ENCODE measurements around the gene BCAN. TPM values are rescaled to one million over a fixed set of nuclear protein-coding genes. Genes with fewer than 3 reads are reported as not detected.

BCAN gene
- total RNA-seq, 1 experiment from 2014 or later, result not detected

- no peaks in the 10 kb centered on the region for H3K9me2 ChIP-seq (ENCODE audit: insufficient read depth)
- H3F3A ChIP-seq (ENCODE audit: insufficient read depth, low read depth), result peaks cover 14% of the 10 kb centered on the region
- H3K4me3 ChIP-seq, result no peak overlapping the region
- no peak overlapping the region for H3K27ac ChIP-seq
- peaks cover 25% of the 10 kb centered on the region for H3K4me1 ChIP-seq (replicated peaks; ENCODE audit: insufficient read depth)
- H2AFZ ChIP-seq, result no peak overlapping the region
- ChIA-PET POLR2A (ENCODE audit: unreplicated experiment) (interaction anchor here (0.6 to 0.8 kb wide), 2 partner anchors 46 to 48 kb away, joined by 3 to 9 read pairs; partner anchors contain the start of gene METTL25B), CTCF (interaction anchor here (0.6 to 0.7 kb wide), 2 partner anchors 41 to 55 kb away, joined by 3 read pairs; no protein-coding TSS in a partner anchor)
- H3K36me3 ChIP-seq (ENCODE audit: low read depth), result no peaks in the 10 kb centered on the region
- TF ChIP-seq EZH2 (IDR thresholded peaks at IDR 0.05; ENCODE audit: low read depth), result no peak
- TF ChIP-seq CTCF (conservative IDR thresholded peaks at IDR 0.05), result no peak
- intact Hi-C loops (cut with micrococcal nuclease; ENCODE audit: unreplicated experiment), result no loop called here
- H3K4me2 ChIP-seq, result no peak overlapping the region
- H3K79me2 ChIP-seq (ENCODE audit: low read depth), result no peaks in the 10 kb centered on the region
- H4K20me1 ChIP-seq (ENCODE audit: insufficient read depth), result no peaks in the 10 kb centered on the region
- DNase-seq, result no peak
- peaks cover 14% of the 10 kb centered on the region; the same call in 1 of the 2 replicates for H3K27me3 ChIP-seq (ENCODE audit: insufficient read depth, low read depth)
- BruUV-seq (replicated peaks), result no TSS peak
- H3K9me3 ChIP-seq (ENCODE audit: insufficient read depth, low read depth), result no peaks in the 10 kb centered on the region
Measured at GRCh38 chr1:156680056-156680455, 38.1 kb downstream of the BCAN start.

GRCh38 chr1:156681196-156681960 lies 39.5 kb downstream of the BCAN start:
- Histone ChIP-seq H2AFZ (no peak overlapping the region), H3K27ac (no peak overlapping the region), H3F3A (ENCODE audit: insufficient read depth, low read depth) (peaks cover 24% of the 10 kb centered on the region), H3K79me2 (ENCODE audit: low read depth) (no peaks in the 10 kb centered on the region), H3K4me3 (no peak overlapping the region), H3K4me1 (replicated peaks; ENCODE audit: insufficient read depth) (peaks cover 37% of the 10 kb centered on the region), H3K27me3 (ENCODE audit: insufficient read depth, low read depth) (peaks cover 14% of the 10 kb centered on the region; the same call in 1 of the 2 replicates), H3K9me2 (ENCODE audit: insufficient read depth) (no peaks in the 10 kb centered on the region), H3K4me2 (no peak overlapping the region), H4K20me1 (ENCODE audit: insufficient read depth) (no peaks in the 10 kb centered on the region), H3K9me3 (ENCODE audit: insufficient read depth, low read depth) (no peaks in the 10 kb centered on the region), H3K36me3 (ENCODE audit: low read depth) (no peaks in the 10 kb centered on the region)
- ChIA-PET POLR2A (ENCODE audit: unreplicated experiment) (no interaction called here), CTCF (interaction anchor here (0.6 to 1.2 kb wide), 2 partner anchors 54 to 100 kb away, joined by 3 to 5 read pairs; no protein-coding TSS in a partner anchor)
- no peak for DNase-seq
- no TSS peak for BruUV-seq (replicated peaks)
- intact Hi-C loops (cut with micrococcal nuclease; ENCODE audit: unreplicated experiment), result no loop called here
- no peak for TF ChIP-seq EZH2 (IDR thresholded peaks at IDR 0.05; ENCODE audit: low read depth)
- no peak for TF ChIP-seq CTCF (conservative IDR thresholded peaks at IDR 0.05)

- H2AFZ ChIP-seq, result no peak overlapping the region
- H3K27ac ChIP-seq, result no peak overlapping the region
- H3K9me2 ChIP-seq (ENCODE audit: insufficient read depth), result no peaks in the 10 kb centered on the region
- peaks cover 44% of the 10 kb centered on the region for H3K4me1 ChIP-seq (replicated peaks; ENCODE audit: insufficient read depth)
- TF ChIP-seq CTCF (conservative IDR thresholded peaks at IDR 0.05) (no peak), EZH2 (IDR thresholded peaks at IDR 0.05; ENCODE audit: low read depth) (no peak)
- H3K27me3 ChIP-seq (ENCODE audit: insufficient read depth, low read depth), result peaks cover 14% of the 10 kb centered on the region; the same call in 1 of the 2 replicates
- CTCF ChIA-PET, result interaction anchor here (0.9 to 1.2 kb wide), 2 partner anchors 55 to 58 kb away, joined by 3 to 5 read pairs; no protein-coding TSS in a partner anchor
- no peaks in the 10 kb centered on the region for H3K36me3 ChIP-seq (ENCODE audit: low read depth)
- no peaks in the 10 kb centered on the region for H3K79me2 ChIP-seq (ENCODE audit: low read depth)
- no peaks in the 10 kb centered on the region for H3K9me3 ChIP-seq (ENCODE audit: insufficient read depth, low read depth)
- no peaks in the 10 kb centered on the region for H4K20me1 ChIP-seq (ENCODE audit: insufficient read depth)
- POLR2A ChIA-PET (ENCODE audit: unreplicated experiment), result interaction anchor here (0.7 kb wide), 1 partner anchor 18 kb away, joined by 3 read pairs; no protein-coding TSS in a partner anchor
- no peak overlapping the region for H3K4me2 ChIP-seq
- peaks cover 27% of the 10 kb centered on the region for H3F3A ChIP-seq (ENCODE audit: insufficient read depth, low read depth)
- intact Hi-C loops (cut with micrococcal nuclease; ENCODE audit: unreplicated experiment), result no loop called here
- DNase-seq, result no peak
- no peak overlapping the region for H3K4me3 ChIP-seq
- no TSS peak for BruUV-seq (replicated peaks)
Measured at GRCh38 chr1:156682166-156682890, 40.4 kb downstream of the BCAN start.
